MV-4-11 (cell line): ENCODE data around the gene PALLD.

Experiments
- DNase-seq: peaks from one replicate; lab custom pipeline; 2025; lab: John Stamatoyannopoulos, UW

PALLD gene

GRCh38 chr4:168852933-168853713, 356.3 kb downstream of the PALLD start:
- no peak for DNase-seq

DNA sequence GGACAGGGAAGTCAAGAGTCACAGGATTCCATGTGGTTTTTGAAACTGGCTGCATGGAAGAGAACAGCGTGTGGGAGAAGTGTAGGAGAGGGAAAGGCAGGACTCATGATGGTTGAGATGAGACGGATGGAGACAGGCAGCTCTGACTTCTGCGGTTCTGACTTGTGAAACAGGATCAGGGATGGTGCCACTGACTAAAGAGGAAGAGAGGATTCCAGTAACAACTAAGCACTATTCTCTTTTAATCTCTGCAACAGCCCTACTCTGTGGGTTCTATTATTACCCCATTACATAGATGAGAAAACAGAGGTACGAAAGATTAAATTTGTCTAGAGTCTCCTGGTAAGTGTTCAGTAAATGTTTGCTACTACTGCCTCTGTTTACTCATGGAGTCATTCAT, 356.9 kb downstream of the PALLD start:
- peak; percentile 46 for DNase-seq

- DNase-seq, result no peak
Measured at GRCh38 chr4:168854350-168854921, 357.6 kb downstream of the PALLD start.

- no peak for DNase-seq
Measured at GRCh38 chr4:168856312-168856711, 359.5 kb downstream of the PALLD start.

DNA sequence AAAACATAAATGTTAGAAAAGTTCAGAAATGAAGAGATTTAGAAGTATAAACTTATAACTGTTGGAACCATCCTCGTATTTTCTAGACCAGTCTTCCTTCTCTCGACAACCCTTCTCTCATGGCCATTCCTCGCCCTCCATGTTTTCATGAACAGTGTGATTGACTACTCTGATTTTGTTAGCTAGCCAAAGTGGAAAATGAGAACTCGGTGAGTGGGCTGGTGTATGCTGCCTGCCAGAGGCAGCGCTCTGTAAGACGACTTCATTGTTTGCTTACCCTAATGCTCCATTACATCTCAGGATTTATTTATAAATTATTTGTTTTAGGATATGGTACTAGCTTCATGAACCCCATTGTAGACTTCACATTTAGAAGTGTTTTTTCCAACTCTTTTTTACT, 360.2 kb downstream of the PALLD start:
- no peak for DNase-seq

DNA sequence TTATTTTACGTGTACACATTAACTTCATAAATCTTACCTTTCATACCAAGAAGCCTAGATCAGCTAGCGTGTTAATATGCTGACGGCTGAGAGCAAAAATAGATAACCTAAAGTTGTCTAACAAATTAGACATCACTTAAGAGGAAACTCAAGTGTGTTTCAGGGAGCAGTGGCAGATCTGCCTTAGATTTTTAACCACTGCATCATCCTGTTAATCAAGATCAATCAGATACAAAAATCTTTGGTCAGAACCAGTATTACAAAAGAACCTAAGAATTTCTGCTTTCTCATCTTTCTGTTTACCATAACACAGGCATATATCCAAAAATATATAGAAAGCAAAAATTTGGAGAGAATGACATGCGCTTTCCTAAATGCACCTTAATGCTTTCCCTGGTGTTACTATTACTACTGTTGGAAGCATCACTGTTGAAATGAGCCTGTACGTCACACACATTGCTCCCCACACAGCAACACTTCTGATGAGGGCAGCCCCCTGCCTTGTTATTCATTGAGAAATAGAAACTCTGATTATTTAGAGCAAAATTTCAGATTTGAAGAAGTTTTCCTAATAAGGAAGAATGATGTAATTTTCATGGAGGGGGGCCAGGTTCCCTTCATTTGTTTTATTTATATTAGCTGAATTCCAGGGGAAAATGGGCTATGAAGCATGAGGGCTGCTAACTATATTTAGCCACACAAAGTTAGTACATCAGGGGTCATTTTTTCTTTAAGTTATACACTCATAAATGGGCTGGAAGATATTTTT, 360.9 kb downstream of the PALLD start:
- no peak for DNase-seq

- no peak for DNase-seq
Measured at GRCh38 chr4:168859100-168859499, 362.2 kb downstream of the PALLD start.

DNA sequence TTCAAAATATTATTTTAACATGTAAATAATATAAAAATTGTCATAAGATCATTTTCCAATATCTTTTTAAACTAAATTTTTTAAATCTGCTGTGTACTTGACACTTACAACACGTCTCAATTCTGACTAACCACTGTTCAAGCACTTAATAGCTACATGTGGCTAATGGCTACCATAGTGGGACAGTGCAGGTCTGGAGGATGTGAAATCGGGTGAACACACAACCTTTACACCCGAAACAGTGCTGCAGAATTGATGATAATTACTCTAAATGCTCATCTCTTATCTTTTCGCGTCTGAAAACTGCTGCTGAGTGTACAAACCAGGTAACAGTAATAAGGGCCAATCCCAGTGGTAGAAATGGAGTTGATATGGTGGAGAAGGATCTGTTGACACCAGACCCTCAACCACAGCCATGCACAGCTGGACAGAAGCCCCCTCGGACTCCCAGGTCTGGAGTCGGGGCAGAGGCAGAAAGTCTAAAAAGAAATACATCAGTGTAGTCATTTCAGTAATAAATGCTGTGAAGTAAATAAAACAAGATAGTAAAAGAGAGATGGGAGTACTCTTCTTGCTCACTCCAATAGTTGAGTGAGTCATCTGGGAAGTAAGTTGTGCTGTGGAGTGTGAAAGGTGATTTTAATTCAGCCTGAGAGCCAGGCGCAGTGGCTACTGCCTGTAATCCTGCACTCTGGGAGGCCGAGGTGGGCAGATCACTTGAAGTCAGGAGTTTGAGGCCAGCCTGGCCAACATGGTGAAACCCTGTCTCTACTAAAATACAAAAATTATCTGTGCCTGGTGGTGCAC, 363.2 kb downstream of the PALLD start:
- DNase-seq, result no peak

- no peak for DNase-seq
Measured at GRCh38 chr4:168860827-168861226, 364.0 kb downstream of the PALLD start.

DNA sequence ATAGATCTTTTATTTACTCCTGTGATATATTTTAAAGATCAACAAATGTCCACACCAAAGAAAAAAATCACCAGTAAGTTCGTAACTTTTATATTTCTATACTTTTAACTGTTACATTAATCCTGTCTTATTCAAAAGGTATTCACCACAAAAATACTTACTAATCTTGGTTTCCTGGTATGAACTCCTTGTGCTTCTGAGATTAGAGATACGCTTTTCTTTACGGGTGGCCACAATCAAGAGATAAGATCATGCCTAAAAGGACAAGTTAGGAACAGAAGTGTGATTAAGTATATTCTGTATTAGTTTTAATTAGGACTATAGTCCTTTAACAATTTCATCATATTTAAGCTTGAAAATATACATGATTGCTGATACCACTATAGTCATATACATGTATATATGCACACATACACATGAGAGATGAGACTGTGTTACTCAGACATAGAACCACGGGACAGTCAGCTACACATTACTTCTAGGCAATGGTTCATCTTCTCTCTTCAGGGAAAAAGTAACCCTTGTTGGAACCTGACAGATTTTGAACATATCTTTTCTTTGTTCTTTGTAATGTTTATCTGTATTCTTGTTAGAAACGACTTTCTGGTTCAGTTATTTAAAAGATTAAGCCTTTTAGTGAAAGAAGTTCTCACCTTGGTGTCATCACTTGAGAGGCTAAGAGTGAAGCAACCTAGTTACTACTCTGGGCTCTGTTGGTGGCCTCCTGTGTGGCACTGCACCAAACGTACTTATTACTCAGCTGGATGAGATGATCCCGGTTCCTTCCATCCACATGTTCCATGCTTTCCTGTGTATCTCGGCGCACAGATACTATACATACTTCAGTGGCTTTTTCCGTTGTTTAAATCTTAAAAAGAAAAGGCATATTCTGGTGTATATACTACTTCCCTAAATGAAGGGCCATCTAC, 367.1 kb downstream of the PALLD start:
- DNase-seq, result no peak

GRCh38 chr4:168864821-168865541, 368.1 kb downstream of the PALLD start:
- DNase-seq, result no peak

DNA sequence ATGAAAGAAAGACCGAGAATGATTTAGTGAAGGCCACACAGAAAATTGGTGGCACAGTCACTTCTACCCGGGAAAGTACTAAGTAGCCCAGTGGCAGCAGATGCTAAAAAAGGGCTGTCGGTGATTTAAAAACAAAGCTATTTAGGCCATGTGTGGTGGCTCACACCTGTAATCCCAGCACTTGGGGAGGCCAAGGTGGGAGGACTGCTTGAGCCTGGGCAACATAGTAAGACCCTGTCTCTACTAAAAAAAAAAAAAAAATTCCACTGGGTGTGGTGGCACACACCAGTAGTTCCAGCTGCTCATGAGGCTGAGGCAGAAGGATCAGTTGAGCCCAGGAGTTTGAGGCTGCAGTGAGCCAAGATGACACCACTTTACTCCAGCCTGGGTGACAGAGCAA, 369.0 kb downstream of the PALLD start:
- DNase-seq, result no peak

DNA sequence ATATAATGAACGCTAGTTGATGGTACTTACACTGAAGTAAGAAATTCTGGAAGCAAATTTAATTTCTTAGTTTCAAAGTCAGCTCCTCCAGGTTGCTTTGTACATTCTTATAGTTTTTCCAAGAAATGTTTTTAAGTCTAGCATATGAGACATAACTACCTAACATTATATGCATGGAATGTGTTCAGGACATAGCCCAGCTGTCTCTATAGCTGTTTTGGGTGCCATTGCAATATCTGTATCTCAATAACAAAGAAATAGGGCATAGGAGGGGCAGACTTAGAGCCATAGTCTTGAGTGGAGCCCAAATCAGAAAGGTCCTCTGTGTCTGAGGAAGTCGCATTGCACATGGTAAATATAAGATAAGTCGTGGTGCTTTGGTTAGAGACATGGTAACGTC, 369.8 kb downstream of the PALLD start:
- no peak for DNase-seq

GRCh38 chr4:168867128-168867527, 370.3 kb downstream of the PALLD start:
- DNase-seq, result no peak

DNA sequence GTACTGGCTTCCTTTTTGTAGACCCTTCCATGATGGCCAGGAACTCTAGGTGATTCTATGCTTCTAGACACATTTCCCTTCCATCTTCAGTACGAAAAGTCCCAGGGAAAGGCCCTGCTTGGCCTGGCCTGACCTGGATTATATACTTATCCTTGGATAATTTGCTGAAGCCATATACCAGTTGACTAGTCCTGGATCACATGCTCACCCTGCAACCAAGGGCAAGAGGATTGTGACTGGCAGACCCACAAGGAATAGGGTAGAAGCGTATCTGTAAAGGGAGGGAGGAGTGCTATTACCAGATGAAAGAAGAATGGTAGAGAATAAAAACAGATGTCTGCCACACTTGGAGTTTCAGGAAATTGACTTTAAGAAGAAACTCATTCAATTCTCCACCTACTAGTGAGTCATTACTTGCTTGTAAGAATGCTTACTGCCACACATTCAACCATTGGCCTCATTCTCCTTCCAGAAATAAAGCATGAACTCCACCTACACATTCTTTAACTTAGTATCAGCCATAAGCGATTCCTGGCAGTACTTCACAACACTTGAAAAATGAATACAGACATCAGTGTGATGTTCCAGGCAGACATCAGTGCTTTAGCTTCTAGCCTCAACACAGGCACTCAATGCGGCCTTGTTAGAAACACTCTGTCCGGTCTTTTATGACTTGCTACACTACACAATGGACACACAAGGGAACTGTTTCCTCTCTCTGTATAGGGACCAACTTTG, 371.4 kb downstream of the PALLD start:
- DNase-seq, result no peak

DNA sequence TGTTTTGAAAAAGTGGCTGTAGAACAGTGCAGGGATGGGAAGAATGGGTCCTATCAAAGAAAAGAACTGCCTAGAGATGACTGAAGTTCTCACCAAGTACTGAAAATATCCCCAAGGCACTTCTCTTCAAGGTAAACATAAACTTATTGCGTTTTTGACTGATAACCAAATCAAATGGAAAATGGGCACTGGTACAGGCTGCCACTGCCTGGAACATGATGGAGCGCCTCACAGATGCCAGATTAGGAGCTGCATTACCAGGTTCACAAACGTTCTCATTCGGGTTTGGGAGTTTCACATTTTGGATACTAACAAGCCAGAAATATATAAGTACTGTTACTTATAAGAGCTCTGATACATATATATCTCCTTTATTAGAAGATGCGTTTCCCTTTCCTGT, 371.9 kb downstream of the PALLD start:
- DNase-seq, result no peak

- DNase-seq, result no peak
Measured at GRCh38 chr4:168870004-168870403, 373.2 kb downstream of the PALLD start.

- DNase-seq, result no peak
Measured at GRCh38 chr4:168871632-168872031, 374.8 kb downstream of the PALLD start.

DNA sequence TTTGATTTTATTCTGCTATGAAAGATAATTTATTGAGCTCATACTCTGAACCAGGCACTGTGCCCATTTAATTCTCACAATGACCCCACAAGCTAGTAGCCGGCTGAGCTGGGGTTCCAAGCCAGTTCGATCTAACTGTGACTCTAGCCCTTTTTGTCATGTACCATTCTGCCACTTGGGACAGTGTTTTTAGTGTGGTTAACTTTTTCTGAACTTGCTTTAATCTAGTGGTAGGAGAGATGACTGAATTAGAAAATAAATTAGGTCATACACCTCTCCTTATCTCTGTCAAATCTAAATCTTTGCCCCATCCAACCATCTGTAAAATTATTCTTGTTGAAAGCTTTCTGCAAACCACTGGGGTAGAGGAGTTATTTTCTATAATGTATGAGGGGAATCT, 377.2 kb downstream of the PALLD start:
- DNase-seq, result no peak

- DNase-seq, result no peak
Measured at GRCh38 chr4:168876106-168876505, 379.3 kb downstream of the PALLD start.
